IgD-negative memory B cell (primary cell): Measurements from ENCODE around the gene STK32B. TPM values are rescaled to one million over a fixed set of nuclear protein-coding genes. Genes with fewer than 3 reads are reported as not detected.

Experiments
- H3K27ac Mint-ChIP-seq, 3 donors: one replicate each; pipeline ENCODE4 v1.8.0; 2020 to 2022; ENCODE audit warnings: mild to moderate bottlenecking in 3 of 3, mixed read lengths in 3 of 3, moderate library complexity in 1 of 3
- H3K27me3 Mint-ChIP-seq: one replicate; pipeline ENCODE4 v1.8.0; 2021; ENCODE audit warnings: mixed read lengths
- H3K36me3 Mint-ChIP-seq: one replicate; pipeline ENCODE4 v1.8.0; 2020; ENCODE audit warnings: mild to moderate bottlenecking, mixed read lengths
- H3K4me1 Mint-ChIP-seq, 3 donors: one replicate each; pipeline ENCODE4 v1.8.0; 2020 to 2022; ENCODE audit warnings: mixed read lengths in 3 of 3, mild to moderate bottlenecking in 1 of 3
- H3K4me3 Mint-ChIP-seq, 4 donors: one replicate each; pipeline ENCODE4 v1.8.0; 2020 to 2022; ENCODE audit warnings: mild to moderate bottlenecking in 4 of 4, mixed read lengths in 4 of 4, moderate library complexity in 3 of 4
- H3K9me3 Mint-ChIP-seq, 3 donors: one replicate each; pipeline ENCODE4 v1.8.0; 2020 to 2021; ENCODE audit warnings: mixed read lengths in 3 of 3, mild to moderate bottlenecking in 1 of 3
- polyA plus RNA-seq: library from polyadenylated mRNA; unstranded; fragments of 300-500 nt; fragmentation: Illumina TruSeq; gene quantifications from one replicate; pipeline ENCODE4 v1.2.3, GENCODE V29; 2021

STK32B gene
- polyA plus RNA-seq, 1 donor from 2014 or later: not detected

DNA sequence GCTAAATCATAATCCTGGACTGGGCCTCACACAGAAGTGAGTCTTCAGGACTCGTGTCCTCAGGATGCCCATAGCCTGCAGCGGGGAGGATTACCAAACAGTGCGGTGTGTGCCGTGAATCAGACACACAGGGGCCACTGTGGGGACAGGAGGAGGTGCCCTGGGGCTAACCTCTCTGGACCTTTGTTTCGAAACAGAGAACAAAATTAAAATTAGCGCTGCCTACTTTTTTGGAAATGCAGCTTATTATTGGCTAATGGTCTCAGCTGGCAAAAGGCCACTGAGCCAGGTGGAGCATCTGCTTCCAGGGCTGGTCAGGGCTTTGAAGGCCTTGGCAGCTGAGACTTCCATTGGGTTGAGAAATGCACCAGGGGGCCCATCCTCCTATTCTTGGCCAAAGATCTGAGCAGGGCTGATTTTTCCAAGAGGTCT lies 420.9 kb downstream of the STK32B start:
- Mint-ChIP-seq H3K27ac (no peak overlapping the region), H3K36me3 (no peaks in the 10 kb centered on the region), H3K4me1 (no peaks in the 10 kb centered on the region), H3K27me3 (no peaks in the 10 kb centered on the region), H3K4me3 (no peak overlapping the region), H3K9me3 (peaks cover 0 to 2% (median 0%) of the 10 kb centered on the region in 3 donors)

DNA sequence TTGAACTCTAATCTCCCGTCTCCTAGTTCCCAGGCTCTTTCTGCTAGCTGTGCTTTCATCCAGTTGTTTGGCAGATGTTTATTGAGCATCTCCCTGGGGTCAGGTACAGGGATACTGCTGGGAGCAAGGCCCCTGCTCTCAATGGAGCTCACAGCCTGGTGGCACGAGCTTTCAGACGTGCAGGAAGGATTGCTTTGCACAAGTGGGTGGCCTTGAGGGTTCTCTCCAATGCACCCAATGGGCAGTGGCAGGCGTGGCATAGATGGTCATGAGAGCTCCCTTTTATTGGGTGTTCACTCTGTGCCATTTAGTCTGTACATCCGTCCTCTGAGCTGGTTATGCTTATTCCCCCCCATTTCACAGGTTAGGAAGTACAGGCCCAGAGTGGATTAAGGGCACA lies 421.8 kb downstream of the STK32B start:
- Mint-ChIP-seq H3K27ac (no peak overlapping the region), H3K36me3 (no peaks in the 10 kb centered on the region), H3K4me1 (no peaks in the 10 kb centered on the region), H3K27me3 (no peaks in the 10 kb centered on the region), H3K9me3 (peaks cover 0 to 2% (median 0%) of the 10 kb centered on the region in 3 donors), H3K4me3 (no peak overlapping the region)

DNA sequence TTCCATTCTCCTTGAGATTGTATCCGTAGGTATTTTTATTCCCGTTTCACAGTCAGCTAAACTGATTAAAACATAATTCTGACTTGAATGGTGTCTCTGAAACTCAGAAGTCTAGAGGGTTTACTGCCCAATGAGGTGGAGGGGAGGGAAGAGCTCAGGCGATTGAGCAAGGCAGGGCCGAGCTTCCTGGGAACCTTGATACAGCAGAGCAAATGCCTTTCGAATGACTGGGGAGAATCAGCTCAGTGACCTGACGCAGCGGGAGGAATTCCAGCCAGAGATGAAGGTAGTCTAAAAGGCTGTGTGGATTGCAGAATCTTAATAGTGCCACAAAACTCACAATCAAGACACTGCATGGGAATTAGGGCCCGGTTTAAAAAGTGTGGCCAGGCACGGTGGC lies 423.5 kb downstream of the STK32B start:
- no peaks in the 10 kb centered on the region for H3K4me1 Mint-ChIP-seq
- H3K9me3 Mint-ChIP-seq: peaks cover 0 to 2% (median 0%) of the 10 kb centered on the region in 3 donors
- H3K4me3 Mint-ChIP-seq: no peak overlapping the region
- no peaks in the 10 kb centered on the region for H3K27me3 Mint-ChIP-seq
- no peaks in the 10 kb centered on the region for H3K36me3 Mint-ChIP-seq
- H3K27ac Mint-ChIP-seq: no peak overlapping the region

DNA sequence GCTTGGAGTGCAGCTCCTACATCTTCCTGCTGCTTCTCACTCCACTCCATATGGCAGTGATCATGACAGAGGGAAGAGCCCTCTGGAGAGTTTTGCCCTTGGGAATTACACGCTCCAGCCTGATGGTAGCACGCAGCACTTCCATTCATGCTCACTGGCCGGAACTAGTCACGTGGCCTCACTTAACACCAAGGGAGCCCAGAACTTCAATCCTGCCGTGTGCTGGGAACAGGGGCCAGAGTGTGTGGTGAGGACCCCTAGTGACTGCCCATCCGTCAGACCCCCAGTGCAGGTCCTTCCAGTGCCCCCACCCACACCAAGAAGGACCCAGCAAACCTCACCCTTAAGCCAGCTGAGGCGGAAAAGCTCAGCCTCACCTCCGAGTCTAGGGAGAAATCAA lies 426.3 kb downstream of the STK32B start:
- no peaks in the 10 kb centered on the region for H3K36me3 Mint-ChIP-seq
- no peaks in the 10 kb centered on the region for H3K27me3 Mint-ChIP-seq
- no peak overlapping the region for H3K27ac Mint-ChIP-seq
- peaks cover 0 to 5% (median 0%) of the 10 kb centered on the region in 3 donors for H3K9me3 Mint-ChIP-seq
- no peaks in the 10 kb centered on the region for H3K4me1 Mint-ChIP-seq
- no peak overlapping the region for H3K4me3 Mint-ChIP-seq

DNA sequence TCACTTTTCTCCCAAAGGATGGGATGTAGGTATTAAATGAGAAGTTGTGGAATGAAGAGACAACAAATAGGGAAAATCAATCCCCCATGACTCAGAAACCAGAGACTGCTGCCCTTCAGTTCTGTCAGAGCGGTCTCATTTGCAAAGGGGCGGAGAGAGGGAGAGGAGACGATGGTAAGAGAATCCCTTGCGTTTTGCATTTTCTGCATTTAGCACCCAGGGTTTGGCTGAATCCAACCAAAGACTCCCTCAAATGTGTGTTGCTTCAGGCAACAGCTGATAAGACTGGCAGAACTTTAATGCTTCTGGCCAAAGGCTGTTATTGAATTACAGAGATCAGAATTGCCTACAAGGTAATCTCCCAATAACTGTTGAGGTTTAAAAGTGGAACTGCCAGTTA lies 426.9 kb downstream of the STK32B start:
- no peak overlapping the region for H3K4me3 Mint-ChIP-seq
- H3K36me3 Mint-ChIP-seq: no peaks in the 10 kb centered on the region
- H3K27me3 Mint-ChIP-seq: no peaks in the 10 kb centered on the region
- H3K4me1 Mint-ChIP-seq: no peaks in the 10 kb centered on the region
- no peak overlapping the region for H3K27ac Mint-ChIP-seq
- peaks cover 0 to 5% (median 0%) of the 10 kb centered on the region in 3 donors for H3K9me3 Mint-ChIP-seq

DNA sequence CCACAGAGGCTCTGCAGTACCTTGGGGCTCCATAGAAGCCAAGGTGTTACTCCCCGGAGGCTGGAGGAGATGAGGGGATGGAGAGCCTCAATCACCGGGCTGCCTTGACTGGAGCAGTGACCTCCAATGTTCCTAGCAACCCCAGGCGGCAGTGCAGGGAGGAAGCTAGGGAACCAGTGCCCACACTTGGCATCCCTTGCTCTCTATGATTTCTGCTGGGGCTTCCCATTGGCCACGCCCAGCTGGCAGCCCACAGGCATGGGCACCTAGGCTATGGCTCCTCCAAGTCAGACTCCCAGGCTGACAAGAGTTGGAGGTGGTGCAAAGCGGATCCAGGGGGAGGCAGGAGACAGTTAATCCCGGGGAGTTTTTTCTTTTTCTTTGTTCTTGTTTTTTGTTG lies 427.4 kb downstream of the STK32B start:
- Mint-ChIP-seq H3K9me3 (peaks cover 0 to 5% (median 2%) of the 10 kb centered on the region in 3 donors), H3K4me3 (no peak overlapping the region), H3K27me3 (no peaks in the 10 kb centered on the region), H3K4me1 (no peaks in the 10 kb centered on the region), H3K36me3 (no peaks in the 10 kb centered on the region), H3K27ac (no peak overlapping the region)

DNA sequence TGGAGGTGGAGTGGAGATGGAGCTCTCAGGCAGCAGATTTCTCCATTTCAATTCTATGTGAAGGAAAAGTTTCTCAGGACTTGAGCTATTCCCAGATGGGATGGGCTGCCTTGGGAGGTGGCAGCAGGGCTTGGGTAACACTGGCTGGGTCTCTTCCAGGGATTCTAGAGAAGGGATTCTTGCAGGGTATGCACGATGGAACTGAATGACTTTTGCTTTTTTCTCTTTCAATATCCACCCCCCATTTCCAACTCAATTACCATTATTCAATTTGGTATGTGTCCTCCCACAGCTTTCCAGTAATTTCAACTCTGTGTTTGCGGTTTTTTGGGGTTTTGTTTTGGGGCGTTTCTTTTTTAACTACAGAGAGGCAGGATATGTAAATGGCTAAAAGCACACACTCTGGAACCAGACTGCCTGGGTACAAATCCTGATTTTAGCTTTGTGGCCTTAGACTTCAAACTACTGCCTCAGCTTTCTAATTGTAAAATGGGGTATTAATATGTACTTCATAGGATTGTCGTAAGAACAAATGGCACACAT lies 428.3 kb downstream of the STK32B start:
- Mint-ChIP-seq H3K27ac (no peak overlapping the region), H3K4me1 (no peaks in the 10 kb centered on the region), H3K27me3 (no peaks in the 10 kb centered on the region), H3K4me3 (no peak overlapping the region), H3K9me3 (peaks cover 0 to 5% (median 2%) of the 10 kb centered on the region in 3 donors), H3K36me3 (no peaks in the 10 kb centered on the region)

DNA sequence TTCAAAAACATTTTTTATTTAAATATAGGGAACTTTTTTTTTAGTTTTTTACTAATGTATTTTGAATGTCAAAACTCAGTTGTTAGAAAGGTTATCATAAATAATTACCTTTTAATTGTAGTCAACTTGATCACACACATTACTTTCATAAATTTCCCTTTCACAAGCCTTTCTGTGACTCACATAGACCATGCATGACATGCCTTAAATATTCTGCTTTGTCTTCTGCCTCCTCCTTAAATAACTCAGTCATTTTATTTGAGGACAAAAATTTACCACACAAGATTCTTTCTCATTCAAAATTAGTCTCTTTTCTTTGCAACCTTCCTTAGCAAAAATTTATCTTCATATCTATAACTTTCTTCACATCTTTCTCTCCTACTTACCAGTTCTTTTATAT lies 437.1 kb downstream of the STK32B start:
- H3K27ac Mint-ChIP-seq: no peak overlapping the region
- no peak overlapping the region for H3K4me3 Mint-ChIP-seq
- no peaks in the 10 kb centered on the region for H3K4me1 Mint-ChIP-seq
- no peaks in the 10 kb centered on the region for H3K36me3 Mint-ChIP-seq
- peaks cover 6 to 9% (median 8%) of the 10 kb centered on the region in 3 donors for H3K9me3 Mint-ChIP-seq
- no peaks in the 10 kb centered on the region for H3K27me3 Mint-ChIP-seq

DNA sequence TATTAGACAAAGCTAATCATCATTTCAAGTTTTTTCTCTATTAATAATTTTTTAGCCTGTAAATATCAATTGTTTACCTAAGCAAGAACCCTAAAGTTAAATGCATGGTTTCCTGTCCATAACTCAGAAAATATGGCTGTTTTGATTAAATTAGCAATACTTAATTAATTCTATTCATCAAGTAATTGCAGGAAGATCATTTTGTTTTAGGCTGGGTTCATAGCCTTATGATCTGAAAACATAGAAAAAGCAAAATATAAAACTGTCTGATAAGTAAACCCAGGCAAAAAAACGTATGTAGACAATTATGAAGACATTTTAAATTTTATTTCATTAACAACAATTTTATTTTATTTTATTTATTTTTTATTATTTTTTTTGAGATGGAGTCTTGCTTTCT lies 438.0 kb downstream of the STK32B start:
- H3K4me3 Mint-ChIP-seq: no peak overlapping the region
- H3K36me3 Mint-ChIP-seq: no peaks in the 10 kb centered on the region
- no peaks in the 10 kb centered on the region for H3K4me1 Mint-ChIP-seq
- H3K27me3 Mint-ChIP-seq: no peaks in the 10 kb centered on the region
- no peak overlapping the region for H3K27ac Mint-ChIP-seq
- peaks cover 4 to 11% (median 8%) of the 10 kb centered on the region in 3 donors for H3K9me3 Mint-ChIP-seq

DNA sequence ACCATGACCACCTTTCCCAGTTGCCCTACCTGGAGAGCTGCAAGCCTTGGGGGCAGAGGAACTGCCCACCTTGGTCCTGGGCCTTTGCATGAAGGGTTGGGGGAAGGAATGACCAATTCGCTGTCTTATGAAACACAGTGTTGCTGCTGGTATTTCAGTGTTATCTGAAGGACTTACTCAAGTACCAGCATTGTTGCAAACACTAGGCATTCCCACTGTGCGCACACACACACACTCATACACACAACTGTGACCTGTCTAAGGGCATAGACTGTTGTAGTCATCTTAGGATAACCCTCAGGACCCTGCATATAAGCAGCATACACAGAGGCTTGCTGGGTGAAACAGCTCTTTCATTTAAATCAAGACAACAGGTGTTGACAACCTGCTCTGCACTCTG lies 446.2 kb downstream of the STK32B start:
- peaks cover 3% of the 10 kb centered on the region for H3K36me3 Mint-ChIP-seq
- H3K4me1 Mint-ChIP-seq: no peaks in the 10 kb centered on the region
- H3K27ac Mint-ChIP-seq: no peak overlapping the region
- H3K4me3 Mint-ChIP-seq: no peak overlapping the region
- H3K9me3 Mint-ChIP-seq: peaks cover 2 to 4% (median 4%) of the 10 kb centered on the region in 3 donors
- no peaks in the 10 kb centered on the region for H3K27me3 Mint-ChIP-seq

DNA sequence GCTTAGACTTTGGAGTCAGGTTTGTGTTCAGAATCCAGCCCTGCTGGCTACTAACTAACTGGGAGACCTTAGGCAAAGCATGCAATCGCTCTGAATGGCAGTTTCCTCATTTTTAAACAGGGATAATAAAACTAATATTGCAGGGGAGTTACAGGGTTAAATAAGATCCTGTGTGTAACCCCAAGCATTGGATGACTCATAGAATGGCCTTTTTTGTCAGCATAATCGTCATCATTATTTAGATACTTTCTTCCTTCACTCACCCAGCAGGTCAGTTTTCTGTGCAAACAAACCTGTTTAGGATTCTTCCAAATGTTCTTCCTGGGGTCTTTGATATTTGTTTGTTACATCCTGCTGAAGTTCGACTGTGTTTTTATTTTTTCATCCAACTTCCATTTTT lies 448.9 kb downstream of the STK32B start:
- Mint-ChIP-seq H3K4me3 (peak overlapping the region in 1 of 4 donors; percentile 58), H3K4me1 (no peaks in the 10 kb centered on the region), H3K36me3 (peaks cover 1% of the 10 kb centered on the region), H3K27me3 (peaks cover 3% of the 10 kb centered on the region), H3K27ac (no peak overlapping the region), H3K9me3 (peaks cover 4 to 8% (median 5%) of the 10 kb centered on the region in 3 donors)

DNA sequence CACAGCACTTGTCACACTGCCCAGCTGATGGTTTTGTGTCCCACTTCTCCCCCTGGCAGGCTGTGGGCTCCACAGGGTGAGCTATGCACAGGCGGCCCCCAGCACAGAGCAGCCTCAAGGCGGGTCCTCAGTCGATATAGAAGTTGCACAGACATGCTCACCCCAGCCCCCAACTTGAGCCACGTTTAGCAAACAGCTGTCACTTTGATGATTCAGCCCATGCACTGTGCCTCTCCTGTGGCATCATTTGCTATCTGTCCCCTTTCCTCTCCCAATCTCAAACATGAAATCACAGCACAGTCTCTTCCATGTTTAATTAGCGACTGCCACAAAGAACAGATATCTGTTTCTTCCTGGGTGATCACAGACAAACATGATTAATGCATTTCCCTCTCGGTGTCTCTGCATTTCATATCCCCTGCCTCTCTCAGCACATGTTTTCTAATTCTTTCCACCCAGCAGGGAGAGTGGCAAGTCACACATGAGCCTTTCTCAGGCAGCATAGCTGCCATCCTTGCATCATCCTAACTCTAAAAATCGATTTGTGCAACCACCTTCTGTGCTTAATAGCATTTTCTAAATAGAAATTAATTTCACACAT lies 452.2 kb downstream of the STK32B start:
- H3K36me3 Mint-ChIP-seq: peaks cover 3% of the 10 kb centered on the region
- H3K27ac Mint-ChIP-seq: no peak overlapping the region

DNA sequence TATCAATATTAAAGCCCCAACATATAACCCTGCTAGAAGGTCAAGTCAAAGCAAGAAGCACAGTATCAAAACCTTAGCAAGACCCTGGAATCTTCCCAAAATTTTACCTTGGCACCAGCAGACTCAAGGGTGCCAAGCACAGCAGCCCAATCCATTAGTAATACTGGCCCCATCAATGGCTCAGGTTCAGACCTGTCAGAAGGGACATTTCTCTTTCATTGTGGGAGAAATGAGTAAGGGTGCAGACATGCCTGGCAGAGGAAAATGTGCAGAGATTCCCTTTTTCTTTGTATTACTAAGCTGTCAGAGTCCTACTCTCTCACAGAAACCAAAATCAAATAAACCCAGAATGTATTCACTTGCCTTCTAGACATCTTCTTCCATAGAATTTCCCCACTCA lies 453.2 kb downstream of the STK32B start:
- Mint-ChIP-seq H3K4me1 (no peaks in the 10 kb centered on the region), H3K36me3 (peaks cover 3% of the 10 kb centered on the region), H3K9me3 (peaks cover 5 to 8% (median 7%) of the 10 kb centered on the region in 3 donors), H3K27ac (no peak overlapping the region), H3K27me3 (peaks cover 5% of the 10 kb centered on the region), H3K4me3 (no peak overlapping the region)

More for the DNA sequence above, 452.2 kb downstream of the STK32B start:
- H3K27me3 Mint-ChIP-seq: peaks cover 5% of the 10 kb centered on the region
- peaks cover 5 to 8% (median 7%) of the 10 kb centered on the region in 3 donors for H3K9me3 Mint-ChIP-seq
- H3K4me1 Mint-ChIP-seq: no peaks in the 10 kb centered on the region
- no peak overlapping the region for H3K4me3 Mint-ChIP-seq

DNA sequence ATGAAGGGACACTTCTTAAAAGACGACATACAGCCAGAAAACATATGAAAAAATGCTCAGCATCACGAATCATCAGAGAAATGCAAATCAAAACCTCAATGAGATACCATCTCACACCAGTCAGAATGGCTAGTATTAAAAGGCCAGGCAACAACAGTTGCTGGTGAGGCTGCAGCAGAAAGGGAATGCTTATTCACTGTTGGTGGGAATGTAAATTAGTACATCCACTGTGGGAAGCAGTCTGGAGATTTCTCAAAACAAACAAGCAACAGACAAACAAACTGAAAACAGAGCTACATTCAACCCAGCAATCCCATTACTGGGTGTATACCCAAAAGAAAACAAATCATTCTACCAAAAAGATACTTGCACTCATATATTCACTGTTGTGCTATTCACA lies 459.2 kb downstream of the STK32B start:
- Mint-ChIP-seq H3K9me3 (peaks cover 0 to 9% (median 6%) of the 10 kb centered on the region in 3 donors), H3K27ac (no peak overlapping the region), H3K36me3 (peaks cover 2% of the 10 kb centered on the region), H3K4me3 (no peak overlapping the region), H3K27me3 (peaks cover 1% of the 10 kb centered on the region), H3K4me1 (no peaks in the 10 kb centered on the region)

DNA sequence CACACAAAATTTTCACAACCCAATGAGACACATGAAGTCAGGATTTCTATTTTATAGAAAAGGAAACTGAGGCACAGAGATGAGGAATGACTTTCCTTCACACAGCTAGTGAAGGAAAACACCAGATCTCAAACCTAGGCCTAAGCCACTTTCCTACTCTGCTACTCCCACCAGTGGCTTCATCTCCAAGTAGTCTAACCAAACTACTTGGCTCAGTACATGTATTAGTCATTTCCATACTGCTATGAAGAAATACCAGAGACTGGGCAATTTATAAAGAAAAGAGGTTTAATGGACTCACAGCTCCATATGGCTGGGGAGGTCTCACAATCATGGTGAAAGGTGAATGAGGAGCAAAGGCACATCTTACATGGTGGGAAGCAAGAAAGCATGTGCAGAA lies 460.5 kb downstream of the STK32B start:
- Mint-ChIP-seq H3K36me3 (no peaks in the 10 kb centered on the region), H3K27ac (no peak overlapping the region), H3K4me1 (no peaks in the 10 kb centered on the region), H3K9me3 (peaks cover 0 to 6% (median 5%) of the 10 kb centered on the region in 3 donors), H3K4me3 (no peak overlapping the region), H3K27me3 (peaks cover 1% of the 10 kb centered on the region)

DNA sequence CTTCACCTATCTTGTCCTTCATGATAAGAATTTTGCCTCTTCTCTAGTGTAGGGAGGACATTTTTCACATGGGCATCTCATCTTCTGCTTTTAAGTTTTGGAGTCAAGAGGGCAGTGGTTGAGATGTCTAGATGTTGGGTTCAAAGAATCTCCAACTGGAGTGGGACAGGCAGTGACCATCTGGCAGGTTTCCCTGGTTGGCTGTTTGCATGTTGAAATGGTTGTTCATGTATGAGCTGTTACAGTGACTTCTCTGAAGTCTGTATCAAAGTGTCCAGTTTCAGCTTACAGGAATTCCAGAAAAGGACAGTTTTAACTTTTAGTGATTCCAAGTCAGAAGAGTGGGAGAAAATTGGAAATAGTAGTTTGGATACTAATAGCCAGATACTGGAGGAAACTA lies 464.4 kb downstream of the STK32B start:
- H3K4me3 Mint-ChIP-seq: no peak overlapping the region
- no peaks in the 10 kb centered on the region for H3K4me1 Mint-ChIP-seq
- H3K27me3 Mint-ChIP-seq: no peaks in the 10 kb centered on the region
- H3K27ac Mint-ChIP-seq: no peak overlapping the region
- peaks cover 0 to 7% (median 3%) of the 10 kb centered on the region in 3 donors for H3K9me3 Mint-ChIP-seq
- H3K36me3 Mint-ChIP-seq: no peaks in the 10 kb centered on the region
